Activated naive CD4-positive, alpha-beta T cell treated with anti-CD3 and anti-CD28 coated beads for 36 hours (primary cell): ENCODE results near the gene PARD6B. TPM values are rescaled to one million over a fixed set of nuclear protein-coding genes. Genes with fewer than 3 reads are reported as not detected.

Source experiments
- CTCF ChIA-PET: fragments of 350-600 bp; sonication (Branson Sonifier 250); formaldehyde crosslinking; loops from one replicate; lab custom pipeline; 2021; ENCODE audit warnings: antibody characterized with exemption; lab: Charles Lee
- DNase-seq: peaks from one replicate; pipeline ENCODE4 v3.0.0-alpha.2; 2020
- H3K27ac Mint-ChIP-seq: one replicate; pipeline ENCODE4 v1.8.0; 2021; ENCODE audit warnings: mild to moderate bottlenecking, mixed read lengths
- H3K27me3 Mint-ChIP-seq: one replicate; pipeline ENCODE4 v1.8.0; 2021; ENCODE audit warnings: low read depth, mixed read lengths
- H3K36me3 Mint-ChIP-seq: one replicate; pipeline ENCODE4 v1.8.0; 2021; ENCODE audit warnings: low read depth, mixed read lengths
- H3K4me1 Mint-ChIP-seq: one replicate; pipeline ENCODE4 v1.8.0; 2021; ENCODE audit warnings: low read depth, mixed read lengths
- H3K4me3 Mint-ChIP-seq: one replicate; pipeline ENCODE4 v1.8.0; 2021; ENCODE audit warnings: mild to moderate bottlenecking, moderate library complexity, mixed read lengths
- H3K9me3 Mint-ChIP-seq: one replicate; pipeline ENCODE4 v1.8.0; 2021; ENCODE audit warnings: mixed read lengths
- intact Hi-C: fragments of 100-400 bp; cut with micrococcal nuclease; formaldehyde crosslinking; loops from one replicate; pipeline ENCODE4 v1.15.1; 2023
- total RNA-seq, 2 experiments: library from RNA; stranded (reverse); gene quantifications; one replicate each; pipeline ENCODE4 v1.2.3, GENCODE V29; 2021

The PARD6B gene
- total RNA-seq, 2 experiments from 2014 or later, result 3.3 to 3.9 TPM

- H3K27me3 Mint-ChIP-seq, result no peaks in the 10 kb centered on the region
These were observed 2.2 kb upstream of the PARD6B start for GRCh38 chr20:50728981-50729874.

GRCh38 chr20:50729901-50730764 is 1.2 kb upstream of the PARD6B start:
- Mint-ChIP-seq H3K9me3 (no peaks in the 10 kb centered on the region), H3K4me3 (peak overlapping the region; percentile 86), H3K4me1 (peaks cover 36% of the 10 kb centered on the region), H3K27me3 (no peaks in the 10 kb centered on the region), H3K27ac (peak overlapping the region; percentile 70), H3K36me3 (no peaks in the 10 kb centered on the region)
- CTCF ChIA-PET, result interaction anchor here (2.7 kb wide), 1 partner anchor 20 kb away, joined by 12 read pairs; no protein-coding TSS in a partner anchor
- intact Hi-C loops, result loop anchor here (2.0 to 10.0 kb wide), 5 partner anchors 65 to 752 kb away; partner anchors contain the start of genes BCAS4, CEBPB and UBE2V1
- no peak for DNase-seq

More at GRCh38 chr20:50728981-50729874, 2.2 kb upstream of the PARD6B start:
- Mint-ChIP-seq H3K36me3 (no peaks in the 10 kb centered on the region), H3K4me3 (no peak overlapping the region), H3K4me1 (peaks cover 32% of the 10 kb centered on the region), H3K9me3 (no peaks in the 10 kb centered on the region), H3K27ac (no peak overlapping the region)
- DNase-seq, result no peak
- intact Hi-C loops, result no loop called here
- CTCF ChIA-PET, result interaction anchor here (0.6 to 2.7 kb wide), 2 partner anchors 20 to 739 kb away, joined by 6 to 12 read pairs; no protein-coding TSS in a partner anchor

GRCh38 chr20:50730765-50731054 is 670 bp upstream of the PARD6B start:
- H3K4me1 Mint-ChIP-seq, result peaks cover 42% of the 10 kb centered on the region
- DNase-seq, result no peak
- H3K36me3 Mint-ChIP-seq, result no peaks in the 10 kb centered on the region
- intact Hi-C loops, result loop anchor here (1.0 to 10.0 kb wide), 7 partner anchors 14 to 752 kb away; partner anchors contain the start of genes ADNP, BCAS4, CEBPB and UBE2V1
- peak overlapping the region; percentile 46 for H3K27ac Mint-ChIP-seq
- CTCF ChIA-PET, result interaction anchor here (2.7 kb wide), 1 partner anchor 19 kb away, joined by 12 read pairs; no protein-coding TSS in a partner anchor
- H3K27me3 Mint-ChIP-seq, result no peaks in the 10 kb centered on the region
- no peaks in the 10 kb centered on the region for H3K9me3 Mint-ChIP-seq
- peak overlapping the region; percentile 86 for H3K4me3 Mint-ChIP-seq

GRCh38 chr20:50731930-50732690 is 730 bp downstream of the PARD6B start:
- H3K27ac Mint-ChIP-seq, result peak overlapping the region; percentile 53
- CTCF ChIA-PET, result interaction anchor here (0.6 to 2.1 kb wide), 3 partner anchors 17 to 85 kb away, joined by 3 to 13 read pairs (median 5); no protein-coding TSS in a partner anchor
- H3K9me3 Mint-ChIP-seq, result no peaks in the 10 kb centered on the region
- peak overlapping the region; percentile 86 for H3K4me3 Mint-ChIP-seq
- H3K4me1 Mint-ChIP-seq, result peaks cover 37% of the 10 kb centered on the region
- intact Hi-C loops, result loop anchor here (1.0 to 10.0 kb wide), 7 partner anchors 12 to 750 kb away; partner anchors contain the start of genes ADNP, BCAS4, CEBPB and UBE2V1
- peaks cover 2% of the 10 kb centered on the region for H3K36me3 Mint-ChIP-seq
- no peak for DNase-seq
- H3K27me3 Mint-ChIP-seq, result no peaks in the 10 kb centered on the region

GRCh38 chr20:50733644-50734349 is 2.4 kb downstream of the PARD6B start:
- CTCF ChIA-PET, result no interaction called here
- no peaks in the 10 kb centered on the region for H3K27me3 Mint-ChIP-seq
- peaks cover 32% of the 10 kb centered on the region for H3K4me1 Mint-ChIP-seq
- H3K4me3 Mint-ChIP-seq, result no peak overlapping the region
- no peak for DNase-seq
- no peak overlapping the region for H3K27ac Mint-ChIP-seq
- intact Hi-C loops, result loop anchor here (5.0 to 10.0 kb wide), 4 partner anchors 241 to 749 kb away; partner anchors contain the start of genes CEBPB and UBE2V1
- H3K36me3 Mint-ChIP-seq, result peaks cover 2% of the 10 kb centered on the region
- no peaks in the 10 kb centered on the region for H3K9me3 Mint-ChIP-seq

- CTCF ChIA-PET, result interaction anchor here (0.6 to 1.2 kb wide), 3 partner anchors 15 to 194 kb away, joined by 3 to 4 read pairs (median 3); no protein-coding TSS in a partner anchor
- DNase-seq, result no peak
- Mint-ChIP-seq H3K4me1 (peaks cover 37% of the 10 kb centered on the region), H3K36me3 (peaks cover 8% of the 10 kb centered on the region), H3K9me3 (no peaks in the 10 kb centered on the region), H3K27me3 (no peaks in the 10 kb centered on the region), H3K4me3 (no peak overlapping the region), H3K27ac (no peak overlapping the region)
- intact Hi-C loops, result loop anchor here (5.0 to 10.0 kb wide), 4 partner anchors 243 to 747 kb away; partner anchors contain the start of genes CEBPB and UBE2V1
These were observed 3.6 kb downstream of the PARD6B start for GRCh38 chr20:50734730-50735679.

GRCh38 chr20:50735813-50736212 is 4.4 kb downstream of the PARD6B start:
- CTCF ChIA-PET, result interaction anchor here (0.7 to 1.2 kb wide), 2 partner anchors 14 to 193 kb away, joined by 3 to 4 read pairs; no protein-coding TSS in a partner anchor
- intact Hi-C loops, result loop anchor here (10.0 kb wide), 1 partner anchor 621 kb away; the partner anchor contains the start of gene UBE2V1
- no peak overlapping the region for H3K4me3 Mint-ChIP-seq

GRCh38 chr20:50737352-50737751 is 6.0 kb downstream of the PARD6B start:
- no peak overlapping the region for H3K4me3 Mint-ChIP-seq
- H3K27me3 Mint-ChIP-seq, result no peaks in the 10 kb centered on the region
- no peak for DNase-seq
- peaks cover 10% of the 10 kb centered on the region for H3K36me3 Mint-ChIP-seq
- no peak overlapping the region for H3K27ac Mint-ChIP-seq
- intact Hi-C loops, result loop anchor here (10.0 kb wide), 1 partner anchor 623 kb away; the partner anchor contains the start of gene UBE2V1
- peaks cover 37% of the 10 kb centered on the region for H3K4me1 Mint-ChIP-seq
- H3K9me3 Mint-ChIP-seq, result no peaks in the 10 kb centered on the region
- CTCF ChIA-PET, result interaction anchor here (1.8 kb wide), 1 partner anchor 12 kb away, joined by 7 read pairs; no protein-coding TSS in a partner anchor

More at GRCh38 chr20:50735813-50736212, 4.4 kb downstream of the PARD6B start:
- DNase-seq, result no peak
- Mint-ChIP-seq H3K36me3 (peaks cover 8% of the 10 kb centered on the region), H3K4me1 (peaks cover 35% of the 10 kb centered on the region), H3K27ac (no peak overlapping the region), H3K9me3 (no peaks in the 10 kb centered on the region), H3K27me3 (no peaks in the 10 kb centered on the region)

- CTCF ChIA-PET, result no interaction called here
- H3K9me3 Mint-ChIP-seq, result no peaks in the 10 kb centered on the region
- peaks cover 9% of the 10 kb centered on the region for H3K36me3 Mint-ChIP-seq
- H3K27ac Mint-ChIP-seq, result no peak overlapping the region
- no peaks in the 10 kb centered on the region for H3K27me3 Mint-ChIP-seq
- H3K4me3 Mint-ChIP-seq, result no peak overlapping the region
- intact Hi-C loops, result no loop called here
- DNase-seq, result no peak
- peaks cover 48% of the 10 kb centered on the region for H3K4me1 Mint-ChIP-seq
These were observed 11.7 kb downstream of the PARD6B start for GRCh38 chr20:50743087-50743486.
